GM21423 (cell line): ENCODE measurements around the gene VPS8.

ENCODE experiments used
- ATAC-seq: cut with Tn5 transposase; IDR thresholded peaks from one replicate; pipeline ENCODE4 v1.9.1; 2021; ENCODE audit warnings: mild to moderate bottlenecking, moderate library complexity; ENCODE audit not compliant: unreplicated experiment

VPS8 gene

DNA sequence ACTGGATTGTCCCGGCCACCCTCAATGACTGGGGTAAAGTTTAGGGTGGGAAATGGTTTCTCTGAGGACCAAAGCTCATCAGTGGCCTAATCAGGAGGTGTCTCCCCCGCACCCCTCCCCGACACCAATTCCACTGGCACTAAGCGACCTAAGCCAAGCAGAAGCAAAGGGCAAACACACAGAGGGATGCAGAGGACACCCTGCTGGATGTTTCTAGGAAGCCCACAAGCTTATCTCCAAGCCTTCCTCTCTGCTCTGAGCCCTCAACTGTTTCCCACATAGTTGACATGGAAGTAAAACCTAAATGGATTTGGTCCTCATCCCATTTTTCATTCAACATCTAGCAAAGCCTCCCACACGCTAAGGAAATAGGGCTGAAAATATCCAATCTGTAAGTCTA lies 272.4 kb downstream of the VPS8 start:
- ATAC-seq: no peak

DNA sequence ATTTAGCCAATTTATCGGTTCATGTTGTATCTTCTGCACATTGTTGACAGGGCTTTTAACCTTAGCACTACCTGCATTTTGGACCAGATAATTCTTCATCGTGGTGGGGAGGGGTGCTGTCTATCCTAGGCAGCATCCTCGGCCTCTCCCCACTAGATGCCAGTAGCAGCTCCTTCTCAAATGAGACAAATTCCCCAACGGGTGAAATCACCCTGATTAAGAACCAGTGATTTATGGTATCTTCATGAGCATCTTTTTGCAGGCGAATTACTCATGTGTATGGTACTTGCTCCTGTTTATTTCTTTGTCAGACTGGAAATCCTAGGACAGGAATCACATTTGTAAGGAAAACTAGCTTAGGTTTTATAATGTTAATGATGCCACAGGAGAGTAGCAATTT lies 272.9 kb downstream of the VPS8 start:
- ATAC-seq: no peak

DNA sequence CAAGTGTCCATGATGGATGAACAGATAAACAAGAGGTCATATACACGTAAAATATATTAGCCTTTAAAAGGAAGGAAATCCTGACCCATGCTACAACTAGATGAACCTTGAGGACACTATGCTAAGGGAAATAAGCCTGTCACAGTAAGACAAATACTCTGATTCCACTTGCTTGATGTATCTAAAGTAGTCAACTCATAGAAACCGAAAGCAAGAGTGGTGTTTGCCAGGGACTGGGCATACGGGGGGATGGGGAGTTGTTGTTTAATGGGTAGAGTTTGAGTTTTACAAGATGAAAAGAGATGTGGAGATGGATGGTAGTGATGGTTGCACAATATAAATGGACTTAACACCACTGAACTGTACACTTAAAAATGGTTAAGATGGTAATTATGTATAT lies 275.5 kb downstream of the VPS8 start:
- no peak for ATAC-seq

DNA sequence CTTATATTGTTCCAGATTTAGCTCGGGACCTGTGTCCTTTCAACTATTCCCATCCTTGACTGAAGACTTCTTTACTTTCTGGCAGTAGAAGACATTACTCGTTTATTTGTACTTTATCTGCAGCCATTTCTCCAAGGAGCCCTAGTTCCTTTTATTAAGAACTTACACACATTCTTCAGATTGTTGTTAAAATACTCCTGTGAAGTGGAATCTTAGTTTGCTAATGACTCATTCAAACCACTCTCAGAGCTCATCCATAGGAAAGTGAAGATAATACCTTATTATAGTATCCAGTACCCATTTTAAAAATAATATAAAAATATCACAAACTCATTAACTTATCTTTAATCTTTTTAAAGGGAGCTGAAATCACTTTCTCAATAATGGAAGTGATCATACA lies 277.4 kb downstream of the VPS8 start:
- ATAC-seq: no peak

DNA sequence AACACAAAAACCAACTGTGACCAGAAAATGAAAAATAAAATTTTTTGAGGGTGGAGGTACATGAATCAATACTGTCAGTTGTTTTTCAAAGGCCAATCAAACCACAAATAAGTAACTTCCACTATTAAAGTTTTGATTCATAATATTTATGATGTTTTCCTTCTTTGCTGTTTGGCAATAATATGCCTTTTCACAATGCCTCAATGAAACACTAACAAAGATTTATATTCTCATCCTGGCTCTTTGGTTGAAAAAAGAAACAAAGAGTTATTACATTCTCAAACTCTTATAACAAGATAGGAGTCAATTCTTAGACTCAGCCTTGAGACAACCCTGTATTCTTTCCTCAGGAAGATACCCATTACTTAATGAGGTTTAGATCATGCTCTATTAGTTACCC lies 277.8 kb downstream of the VPS8 start:
- no peak for ATAC-seq

DNA sequence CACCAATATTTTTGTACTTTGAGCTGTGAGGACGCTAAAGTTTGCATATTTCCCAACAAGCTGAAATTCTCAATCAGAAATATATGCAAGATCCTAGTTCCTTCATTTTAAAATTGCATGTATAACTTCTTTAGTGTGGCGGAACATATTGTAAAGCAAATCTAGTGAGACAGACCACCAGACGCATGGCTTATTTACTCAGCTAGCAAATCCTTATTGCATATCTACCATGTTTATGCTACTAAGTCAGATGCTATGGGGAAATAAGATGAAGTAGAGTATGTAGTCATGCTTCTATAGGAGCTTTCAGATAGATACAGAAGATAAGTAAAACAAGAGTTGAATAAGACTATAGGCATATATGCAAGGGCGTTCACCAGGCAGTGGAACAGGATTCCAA lies 278.8 kb downstream of the VPS8 start:
- ATAC-seq: no peak

DNA sequence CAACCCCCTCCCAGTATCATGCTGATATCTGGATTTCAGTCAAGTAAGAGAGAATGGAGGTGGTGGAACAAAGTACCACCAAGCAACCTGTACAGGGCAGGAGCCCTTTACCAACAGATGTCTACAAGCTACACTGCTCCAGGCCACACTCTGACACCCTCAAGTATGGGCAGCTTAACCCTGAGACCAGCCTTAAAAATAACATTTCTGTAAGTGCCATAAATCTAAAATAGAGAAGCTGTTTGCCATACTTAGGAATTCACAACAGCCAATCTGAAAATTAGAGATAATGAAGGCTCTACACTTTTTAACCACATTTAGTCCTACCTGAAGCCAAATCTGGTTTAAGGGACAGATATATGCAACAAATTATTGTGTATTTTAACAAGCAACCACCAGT lies 281.1 kb downstream of the VPS8 start:
- ATAC-seq: no peak

DNA sequence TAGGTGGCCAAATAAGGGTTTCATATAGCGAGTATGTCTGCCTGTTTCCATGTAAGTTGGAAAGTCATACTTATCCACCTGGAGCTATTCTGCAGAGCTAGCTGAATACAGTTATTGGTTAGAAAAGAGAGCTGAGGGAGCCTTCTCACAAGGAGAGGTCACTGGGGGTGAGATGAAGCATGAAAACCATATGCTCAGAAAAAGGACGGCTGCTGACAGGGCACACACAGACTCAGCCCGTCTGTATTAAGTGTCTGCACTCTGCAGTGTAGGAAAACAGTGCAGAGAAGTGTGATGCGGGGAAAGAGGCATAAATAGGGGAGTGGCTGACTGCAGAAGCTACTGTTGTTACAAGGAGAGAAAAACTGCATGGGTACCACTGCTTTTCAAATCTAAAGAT lies 282.7 kb downstream of the VPS8 start:
- ATAC-seq: no peak
